DMS153 (cell line): ENCODE data around the gene SLC5A5.

Experiments used
- DNase-seq: peaks from one replicate; lab custom pipeline; 2025; lab: John Stamatoyannopoulos, UW

Gene SLC5A5

DNA sequence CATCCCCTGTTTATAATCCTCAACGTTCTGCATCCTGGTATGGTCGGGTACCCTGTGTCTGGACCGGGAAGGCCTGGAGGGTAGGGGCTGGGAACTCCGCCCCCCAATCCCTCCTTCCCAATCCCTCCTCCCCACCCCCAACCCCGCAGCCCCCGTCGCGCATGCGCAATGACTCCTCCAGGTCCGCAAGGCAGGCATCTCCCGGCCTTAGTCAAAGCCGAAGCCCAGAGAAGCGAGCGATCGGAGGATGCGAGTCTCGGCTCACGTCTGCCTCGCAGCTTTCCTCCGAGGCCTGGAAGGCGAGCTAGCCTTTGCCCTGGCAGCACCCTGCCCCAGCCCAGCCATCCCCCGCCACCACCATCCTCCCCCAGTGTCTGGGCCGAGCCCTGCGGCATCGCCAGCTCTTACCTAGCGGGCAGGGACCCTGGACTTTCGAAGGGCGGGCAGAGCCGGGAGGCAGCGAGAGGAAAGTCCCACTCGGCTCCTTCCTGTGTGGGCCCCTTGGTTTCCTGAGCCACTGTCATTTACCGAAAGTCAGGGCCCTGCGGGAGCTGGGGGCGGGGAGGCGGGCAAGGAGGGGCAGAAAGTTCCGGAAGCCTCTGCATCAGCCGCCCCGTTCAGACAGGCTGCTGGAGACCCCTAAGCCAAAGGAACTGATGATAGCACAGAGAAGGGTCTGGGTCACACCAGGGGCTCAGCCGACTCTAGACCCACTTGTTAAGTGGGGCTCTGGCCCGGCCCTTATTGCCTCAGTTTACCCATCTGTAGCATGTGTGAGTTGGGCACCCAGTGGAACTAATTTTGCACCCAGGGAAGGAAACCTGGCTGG, 24.0 kb upstream of the SLC5A5 start, which contains the start of gene JAK3:
Gene JAK3 (minus strand): TSS at position 445 of the 829 bp plus-strand sequence. CDS start 3,565 bp downstream, outside the sequence.
- DNase-seq, result peak; percentile 42

DNA sequence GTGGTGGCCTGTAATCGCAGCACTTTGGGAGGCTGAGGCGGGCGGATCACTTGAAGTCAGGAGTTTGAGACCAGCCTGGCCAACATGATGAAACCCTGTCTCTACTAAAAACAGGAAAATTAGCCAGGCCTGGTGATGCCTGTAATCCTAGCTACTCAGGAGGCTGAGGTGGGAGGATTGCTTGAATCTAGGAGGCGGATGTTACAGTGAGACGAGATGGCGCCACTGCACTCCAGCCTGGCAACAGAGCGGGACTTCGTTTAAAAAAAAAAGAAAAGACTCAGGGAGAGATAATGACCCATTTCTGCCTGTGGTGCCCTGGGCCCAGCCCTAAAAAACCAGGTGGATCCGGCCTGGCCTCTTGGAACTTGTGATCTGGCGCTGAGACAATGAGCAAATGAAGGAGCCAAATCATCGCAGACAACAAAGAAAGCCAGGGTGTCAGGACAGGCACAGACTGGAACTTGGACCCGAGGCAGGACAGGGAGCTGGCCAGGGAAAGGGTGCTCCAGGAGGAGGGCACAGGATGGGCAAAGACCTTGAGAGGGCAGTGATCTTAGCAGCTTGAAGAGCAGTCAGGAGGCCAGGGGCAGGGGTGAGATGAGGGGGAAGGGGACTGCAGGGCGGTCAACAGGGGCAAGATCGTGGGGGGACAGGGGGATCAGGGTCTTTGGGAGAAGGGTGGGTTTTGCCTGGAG, 23.0 kb upstream of the SLC5A5 start:
- DNase-seq, result no peak

DNA sequence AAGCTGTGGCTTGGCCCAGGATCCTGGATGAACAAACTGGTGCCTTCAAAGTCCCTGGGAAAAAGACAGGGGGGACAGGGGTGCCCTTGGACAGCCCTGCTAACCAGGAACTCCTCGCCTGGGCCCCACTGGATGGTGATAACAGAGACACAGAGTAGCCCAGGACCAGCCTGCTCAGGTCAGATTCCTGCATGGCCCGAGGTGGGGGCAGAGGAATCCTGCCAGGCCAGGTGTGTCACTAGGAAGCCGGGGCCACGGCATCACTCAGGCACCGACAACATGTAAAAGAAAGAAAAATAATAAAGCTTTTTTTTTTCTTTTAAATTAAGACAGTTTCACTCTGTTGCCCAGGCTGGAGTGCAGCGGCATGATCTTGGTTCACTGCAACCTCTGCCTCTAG, 17.7 kb upstream of the SLC5A5 start:
- no peak for DNase-seq

DNA sequence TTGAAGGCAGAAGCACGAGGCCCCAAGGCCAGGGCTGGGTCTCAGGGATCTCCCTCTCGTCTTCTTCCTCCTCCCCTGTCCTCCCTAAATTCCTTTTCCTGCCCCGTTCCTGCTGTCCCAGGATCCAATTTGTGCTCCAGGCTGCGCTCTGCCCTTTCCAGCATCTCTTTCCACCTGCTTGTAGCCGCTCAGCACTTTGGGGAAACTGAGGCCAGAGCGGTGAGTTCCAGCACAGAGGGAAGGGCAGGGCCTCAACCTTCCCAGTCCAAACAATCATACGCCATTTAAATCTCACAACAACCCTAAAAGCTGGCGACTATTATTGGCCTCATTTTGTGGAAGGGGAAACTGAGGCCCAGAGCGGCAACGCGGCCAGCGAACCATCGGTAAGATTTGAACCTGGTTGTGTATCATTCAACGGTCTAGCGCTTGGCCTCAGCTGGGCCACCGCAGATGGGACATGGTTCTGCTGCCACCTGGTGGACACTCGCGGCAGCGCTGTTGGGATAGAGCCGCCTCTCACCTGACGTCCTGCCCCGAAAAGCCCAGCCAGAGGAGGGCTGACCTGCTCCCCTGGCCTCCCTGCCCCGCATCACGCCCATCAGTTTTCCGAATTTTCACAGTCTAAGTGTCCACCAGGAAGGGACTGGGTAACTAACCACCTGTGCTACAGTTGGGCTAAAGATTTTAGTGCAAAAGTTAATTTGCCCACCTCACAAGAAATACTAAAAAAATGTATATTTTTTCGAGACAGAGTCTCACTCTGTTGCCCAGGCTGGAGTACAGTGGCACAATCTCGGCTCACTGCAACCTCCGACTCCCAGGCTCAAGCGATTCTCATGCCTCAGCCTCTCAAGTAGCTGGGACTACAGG, 16.2 kb upstream of the SLC5A5 start:
- DNase-seq, result no peak

DNA sequence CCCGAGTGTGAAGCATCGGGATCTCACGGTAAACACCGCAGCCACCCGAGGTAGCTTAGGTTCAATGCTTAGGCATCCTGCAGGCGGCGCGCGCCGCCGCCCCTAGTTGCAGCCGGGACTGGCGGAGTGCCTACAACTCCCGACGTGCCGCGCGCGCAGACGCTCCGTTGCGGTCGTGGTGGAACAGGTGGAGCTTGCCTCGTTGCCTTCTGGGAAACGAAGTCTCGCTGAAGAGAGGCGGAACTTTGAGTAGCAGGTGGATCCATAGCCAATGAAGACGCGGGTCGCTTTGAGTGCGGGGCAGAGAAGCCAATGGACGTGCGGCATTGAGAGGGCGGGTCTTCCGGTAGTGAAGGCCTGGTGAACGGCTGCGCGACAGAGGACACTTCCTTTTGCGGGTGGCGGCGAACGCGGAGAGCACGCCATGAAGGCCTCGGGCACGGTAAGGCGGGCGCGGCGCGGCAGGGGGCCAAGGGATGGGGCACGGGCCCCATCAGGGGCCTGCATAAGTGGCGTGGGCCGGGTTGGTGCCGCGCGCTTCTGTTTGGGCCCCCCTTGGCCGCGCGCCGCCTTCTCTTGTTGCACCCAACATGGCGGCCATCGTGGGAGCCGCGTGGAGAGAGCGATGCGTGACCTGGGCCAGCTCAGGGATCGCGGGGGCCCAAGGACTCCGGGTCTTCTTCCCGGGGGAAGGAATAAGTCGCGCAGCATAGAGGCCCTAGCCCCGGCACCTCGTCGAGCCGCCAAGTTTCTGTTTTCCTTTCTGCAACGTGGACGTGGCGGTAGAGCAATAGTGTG, 12.0 kb upstream of the SLC5A5 start, which contains the start of gene RPL18A:
Gene RPL18A (plus strand): TSS at position 378 of the 798 bp plus-strand sequence. CDS start 47 bp downstream, at position 425.
- DNase-seq, result peak; percentile 100

DNA sequence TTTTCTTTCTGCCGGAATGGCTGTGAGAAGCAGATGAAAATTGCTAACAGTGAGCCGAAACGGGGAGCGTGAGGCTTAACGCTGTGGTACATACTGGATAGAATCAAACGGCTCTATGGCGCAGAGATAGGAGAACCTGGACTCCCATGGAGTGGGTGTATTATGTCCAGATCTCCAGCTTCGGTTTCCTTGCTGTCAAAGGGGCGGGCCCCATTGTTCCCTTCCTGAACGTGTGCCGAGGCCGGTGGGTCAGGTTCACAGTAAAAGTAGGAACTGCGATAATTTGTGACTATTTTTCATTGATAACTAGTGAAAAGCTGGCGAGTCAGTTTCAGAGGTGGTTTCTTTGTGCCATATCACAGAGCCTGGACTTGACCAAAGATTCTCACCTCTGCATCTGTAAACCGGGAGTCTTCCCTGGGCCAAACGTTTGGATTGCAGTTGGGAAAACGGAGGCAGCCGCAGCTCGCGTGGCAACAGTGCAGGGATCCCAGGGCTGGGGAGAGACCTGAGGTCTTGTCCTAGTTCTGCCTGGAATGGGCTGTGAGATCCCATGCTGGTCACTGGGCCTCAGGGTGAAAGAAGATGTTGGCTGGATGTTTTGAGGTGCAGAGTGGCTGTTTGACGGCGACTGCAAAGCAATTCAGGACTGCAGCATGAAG, 11.3 kb upstream of the SLC5A5 start:
- DNase-seq, result no peak

DNA sequence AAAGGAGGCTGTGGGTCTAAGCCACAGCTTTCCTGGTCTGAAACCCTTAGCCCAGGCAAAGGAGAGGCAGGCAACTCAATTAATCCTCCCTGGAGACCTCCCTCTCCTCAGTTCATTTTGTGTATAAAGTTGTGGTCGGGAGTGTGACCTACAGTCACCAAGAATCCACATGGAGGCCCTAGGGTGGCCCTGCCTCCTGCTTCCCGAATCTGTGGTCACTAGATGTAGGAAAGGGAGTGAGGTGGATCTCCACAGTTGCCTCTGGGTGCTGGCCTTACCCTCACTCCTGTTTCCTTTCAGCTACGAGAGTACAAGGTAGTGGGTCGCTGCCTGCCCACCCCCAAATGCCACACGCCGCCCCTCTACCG, 10.8 kb upstream of the SLC5A5 start:
- no peak for DNase-seq

DNA sequence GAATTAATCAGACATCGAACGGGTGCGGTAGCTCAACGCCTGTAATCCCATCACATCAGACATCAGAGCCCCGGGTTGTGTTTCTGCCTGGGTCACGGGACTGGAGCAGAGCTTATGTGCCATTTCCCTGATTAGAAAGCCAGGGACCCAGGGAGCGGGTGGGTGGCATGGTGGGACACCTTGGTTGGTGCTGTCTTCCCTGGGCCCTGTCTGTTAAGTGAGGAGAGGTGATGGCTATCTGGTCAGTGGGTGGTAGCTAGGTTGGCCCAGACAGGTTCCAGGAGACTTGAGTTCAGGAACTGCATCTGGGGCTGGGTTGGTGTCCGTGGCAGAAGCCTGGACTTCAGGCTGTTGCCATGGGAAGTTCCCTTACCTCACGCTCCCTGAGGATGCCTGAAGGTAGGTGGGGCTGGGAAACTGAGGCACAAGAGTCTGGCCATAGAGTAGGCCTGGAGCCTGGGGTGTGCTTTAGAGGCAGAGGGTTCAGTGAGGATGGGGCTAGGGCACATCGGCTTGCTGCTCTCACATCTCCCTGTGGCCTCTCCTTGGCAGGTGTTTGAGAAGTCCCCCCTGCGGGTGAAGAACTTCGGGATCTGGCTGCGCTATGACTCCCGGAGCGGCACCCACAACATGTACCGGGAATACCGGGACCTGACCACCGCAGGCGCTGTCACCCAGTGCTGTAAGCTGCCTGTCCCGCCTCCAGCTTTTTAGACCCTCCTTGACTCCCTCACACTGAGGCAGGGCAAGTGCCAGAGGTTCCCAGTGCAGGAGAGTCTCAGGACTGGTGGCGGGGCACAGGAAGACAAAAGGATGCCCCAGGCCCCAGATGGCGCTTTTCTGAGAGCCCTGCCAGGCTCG, 10.0 kb upstream of the SLC5A5 start:
- no peak for DNase-seq

DNA sequence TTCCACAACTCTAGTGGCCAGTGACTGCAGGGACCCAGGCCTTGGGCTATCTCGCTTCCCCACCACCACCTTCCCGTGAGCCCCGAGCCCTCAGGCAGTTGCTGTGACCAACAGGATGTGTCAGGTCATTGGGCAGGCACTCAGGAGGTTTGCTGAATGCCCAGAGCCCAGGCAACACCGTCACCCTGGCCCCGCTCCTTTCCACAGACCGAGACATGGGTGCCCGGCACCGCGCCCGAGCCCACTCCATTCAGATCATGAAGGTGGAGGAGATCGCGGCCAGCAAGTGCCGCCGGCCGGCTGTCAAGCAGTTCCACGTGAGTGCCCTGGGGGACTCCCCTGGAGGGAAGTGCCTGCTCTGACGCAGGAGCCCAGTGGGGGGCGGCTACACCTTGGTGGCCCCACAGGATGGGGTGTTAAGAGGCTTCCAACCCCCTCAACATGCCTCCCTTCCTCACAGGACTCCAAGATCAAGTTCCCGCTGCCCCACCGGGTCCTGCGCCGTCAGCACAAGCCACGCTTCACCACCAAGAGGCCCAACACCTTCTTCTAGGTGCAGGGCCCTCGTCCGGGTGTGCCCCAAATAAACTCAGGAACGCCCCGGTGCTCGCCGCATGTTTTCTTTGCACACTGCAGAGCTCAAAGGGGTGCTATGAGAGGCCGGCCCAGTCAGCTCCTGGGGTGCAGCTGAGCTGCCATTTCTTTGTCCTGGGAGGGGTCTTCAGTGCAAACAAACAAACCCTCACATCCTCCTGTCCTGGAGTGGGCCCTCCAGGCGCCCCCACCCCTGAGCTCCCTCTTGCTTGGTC, 8.8 kb upstream of the SLC5A5 start:
- DNase-seq, result no peak

DNA sequence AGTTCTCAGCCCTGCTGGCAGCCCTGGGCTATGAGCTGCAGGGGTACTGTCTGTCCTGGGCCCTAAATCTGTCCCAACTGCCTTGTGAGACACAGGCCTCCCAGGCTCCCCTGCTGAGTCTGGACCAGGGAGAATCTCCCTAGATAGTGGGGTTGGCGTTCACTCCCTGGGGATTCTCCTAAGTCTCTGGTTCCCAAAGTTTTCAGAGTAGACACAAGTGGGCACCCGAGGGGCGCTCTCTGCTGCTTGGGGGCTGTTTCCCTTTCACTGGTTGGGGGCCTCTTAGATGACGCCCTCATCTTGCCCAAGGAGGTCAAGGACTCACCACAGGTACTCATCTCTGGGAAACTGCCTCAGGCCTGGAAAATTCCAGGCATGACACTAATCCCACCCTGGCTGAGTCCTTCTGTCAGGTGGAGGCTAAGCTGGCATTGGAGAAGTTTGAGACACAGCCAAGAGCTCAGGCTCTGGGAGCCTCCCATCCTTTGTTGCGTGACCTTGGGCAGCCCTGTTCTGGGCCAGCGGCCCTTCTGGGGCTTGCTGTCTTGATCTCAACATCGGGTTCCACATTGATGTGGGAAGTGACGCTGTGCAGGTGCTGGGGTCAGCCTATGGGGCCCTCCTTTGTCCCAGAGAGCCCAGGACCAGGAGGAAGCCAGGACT, 8.1 kb upstream of the SLC5A5 start:
- DNase-seq, result no peak

DNA sequence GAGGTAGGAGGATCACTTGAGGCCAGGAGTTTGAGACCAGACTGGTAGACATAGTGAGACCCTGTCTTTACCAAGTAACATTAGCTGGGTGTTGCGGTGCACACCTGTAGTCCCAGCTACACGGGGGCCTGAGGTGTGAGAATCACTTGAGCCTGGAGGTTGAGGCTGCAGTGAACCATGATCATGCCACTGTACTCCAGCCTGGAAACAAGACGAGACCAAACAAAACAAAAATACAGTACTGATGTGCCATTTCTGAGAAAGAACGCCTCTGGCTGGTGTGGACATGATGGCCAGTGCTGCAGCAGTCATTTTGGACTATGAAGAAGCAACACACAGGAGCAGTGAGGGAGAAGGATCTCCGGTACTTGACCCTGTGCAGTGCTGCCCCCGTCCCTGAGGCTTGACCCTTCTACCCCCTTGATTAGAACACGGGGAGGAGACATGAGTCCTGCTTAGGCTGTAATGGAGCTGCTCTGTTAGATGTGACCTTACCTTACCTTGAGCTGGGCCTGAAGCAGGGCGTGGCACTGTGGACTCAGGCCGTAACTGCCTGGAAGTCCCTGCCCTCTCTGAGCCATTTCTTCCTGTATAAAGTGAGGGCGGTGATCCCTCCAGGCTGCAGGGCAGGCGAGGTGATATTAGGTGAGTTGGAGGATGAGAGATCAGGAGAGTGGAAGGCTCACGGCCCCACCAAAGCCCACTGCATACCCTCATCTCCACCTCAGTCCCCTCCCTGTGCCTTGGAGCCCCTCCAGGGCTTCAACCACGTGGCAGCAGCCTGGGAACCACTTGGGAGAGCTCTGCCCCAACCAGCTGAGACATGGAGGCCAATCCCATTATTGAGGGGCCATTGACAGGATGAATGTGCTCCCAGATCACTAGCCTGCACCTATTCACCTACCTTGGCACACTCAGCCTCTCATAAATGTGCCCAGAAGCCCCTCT, 6.1 kb upstream of the SLC5A5 start:
- no peak for DNase-seq

DNA sequence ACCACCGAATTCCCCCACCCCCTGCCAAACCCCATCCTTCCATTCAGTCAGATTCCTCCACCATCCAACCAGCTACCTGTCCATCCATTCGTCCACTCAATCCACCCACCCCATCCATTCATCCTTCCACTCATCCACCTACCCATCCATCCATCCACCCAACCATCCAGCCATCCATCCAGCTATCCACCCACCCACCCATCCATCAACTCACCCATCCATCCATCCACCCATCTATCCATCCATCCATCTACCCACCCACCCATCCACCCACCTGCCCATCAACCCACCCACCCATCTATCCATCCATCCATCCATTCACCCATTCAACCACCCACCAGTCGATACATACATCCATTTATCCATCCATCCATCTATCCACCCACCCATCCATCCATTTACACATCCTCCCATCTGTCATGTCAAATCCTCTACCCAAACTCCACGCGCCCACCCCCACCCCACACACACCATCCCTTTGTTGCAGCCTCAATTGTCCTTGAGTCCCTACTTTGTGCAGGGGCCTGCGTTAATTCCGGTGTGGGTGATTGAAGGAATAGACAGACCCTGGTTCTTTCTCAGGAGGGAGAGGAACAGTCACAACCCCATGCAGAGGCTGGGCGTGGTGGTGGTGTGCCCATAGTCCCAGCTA, 5.3 kb upstream of the SLC5A5 start:
- no peak for DNase-seq

DNA sequence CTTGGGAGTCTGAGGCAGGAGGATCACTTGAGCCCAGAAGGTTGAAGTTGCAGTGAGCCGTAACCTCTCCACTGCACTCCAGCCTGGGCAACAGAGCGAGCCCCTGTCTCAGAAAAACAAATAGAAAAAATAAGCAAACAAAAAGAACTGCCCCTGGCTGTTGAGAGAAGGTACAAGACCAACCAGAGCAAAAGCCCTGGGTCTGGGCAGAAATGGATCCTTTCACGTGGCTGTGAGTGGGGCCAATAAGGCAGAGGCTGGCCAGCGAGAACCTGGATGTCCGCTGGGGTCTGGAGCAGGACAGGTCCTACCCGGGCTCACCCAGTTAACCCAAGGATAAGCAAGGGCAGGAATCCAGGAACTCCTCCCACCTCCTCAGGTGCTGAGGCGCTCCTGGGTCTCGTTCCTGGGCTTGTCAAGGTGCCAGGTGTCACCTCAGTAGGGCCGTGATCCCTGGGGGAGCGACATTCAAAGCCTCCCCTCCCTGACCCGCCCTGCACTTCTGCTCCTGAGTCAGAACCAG, 4.7 kb upstream of the SLC5A5 start:
- no peak for DNase-seq

DNA sequence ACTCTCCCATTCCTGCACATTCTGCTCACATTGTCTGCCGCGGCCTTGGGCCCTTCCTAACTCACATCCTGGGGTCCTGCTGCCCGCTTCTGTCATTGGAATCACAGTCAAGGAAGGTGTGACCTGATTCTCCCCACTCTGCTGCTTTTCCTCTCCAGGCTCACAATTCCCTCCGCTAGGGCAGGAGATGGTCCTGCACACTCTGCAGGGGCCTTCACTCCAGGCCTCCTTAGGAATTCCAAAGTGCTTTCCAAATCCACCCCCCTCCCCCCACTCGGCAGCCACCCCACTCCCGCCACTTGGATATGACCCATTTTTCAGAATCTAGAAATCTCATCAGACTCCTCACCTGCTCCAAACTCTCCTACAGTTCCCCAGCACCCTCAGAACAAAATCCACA, 3.1 kb upstream of the SLC5A5 start:
- no peak for DNase-seq

DNA sequence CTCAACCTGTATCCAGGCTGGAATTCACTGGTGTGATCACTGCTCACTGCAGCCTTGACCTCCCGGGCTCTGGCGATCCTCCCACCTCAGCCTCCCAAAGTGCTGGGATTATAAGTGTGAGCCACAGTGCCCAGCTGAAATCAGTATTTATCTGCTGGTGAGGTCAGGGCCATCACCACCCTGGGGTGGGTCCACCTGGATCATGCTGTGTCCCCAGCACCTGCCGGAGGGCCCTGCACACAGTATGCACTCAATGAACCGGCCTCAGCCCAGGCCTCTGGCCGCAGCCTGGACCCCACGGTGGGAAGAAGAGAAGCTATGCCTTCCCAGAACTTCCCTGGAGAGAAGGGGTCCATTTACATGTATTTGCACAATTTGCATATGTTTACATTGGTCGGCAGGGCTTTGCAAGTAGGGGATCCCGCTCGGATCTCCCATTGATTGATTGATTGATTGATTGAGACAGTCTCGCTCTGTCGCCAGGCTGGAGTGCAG, 2.6 kb upstream of the SLC5A5 start:
- no peak for DNase-seq
